ENCODE measurements around the gene TMCC1. TPM values are rescaled to one million over a fixed set of nuclear protein-coding genes. Genes with fewer than 3 reads are reported as not detected.

TMCC1 gene
- total RNA-seq: 52.5 and 54.0 TPM in 2 replicates
- long read RNA-seq, full-length matches to known transcripts: 1 of 43 reads
- long read RNA-seq, partial matches to known transcripts: 6 of 43 reads
- long read RNA-seq, other reads (novel, unspliced or antisense): 36 of 43 reads

GRCh38 chr3:129893581-129894070 is at the start of gene TMCC1:
TSS of gene TMCC1 (minus strand) at chr3:129893711.
- peak; percentile 80 for DNase-seq (ENCODE audit: low spot score, unreplicated experiment)
- peaks cover 8% of the 10 kb centered on the region for H3K9me3 Mint-ChIP-seq (ENCODE audit: low read depth)
- peak within 1 kb of the TSS; percentile 96 for H3K4me3 Mint-ChIP-seq (ENCODE audit: low read depth)
- no peak for TF ChIP-seq CTCF (IDR thresholded peaks at IDR 0.05; ENCODE audit: unreplicated experiment)
- no peaks in the 10 kb centered on the region for H3K27me3 Mint-ChIP-seq
- peak within 1 kb of the TSS; percentile 99 for H3K27ac Mint-ChIP-seq
- H3K4me1 Mint-ChIP-seq (ENCODE audit: low read depth): peaks cover 29% of the 10 kb centered on the region
- peaks cover 6% of the 10 kb centered on the region for H3K36me3 Mint-ChIP-seq (ENCODE audit: insufficient read depth)

- H3K4me1 Mint-ChIP-seq (ENCODE audit: low read depth): peaks cover 2% of the 10 kb centered on the region
- H3K4me3 Mint-ChIP-seq (ENCODE audit: low read depth): no peak overlapping the region
- H3K27me3 Mint-ChIP-seq: peaks cover 19% of the 10 kb centered on the region
- H3K27ac Mint-ChIP-seq: no peak overlapping the region
- H3K36me3 Mint-ChIP-seq (ENCODE audit: insufficient read depth): no peaks in the 10 kb centered on the region
- peaks cover 6% of the 10 kb centered on the region for H3K9me3 Mint-ChIP-seq (ENCODE audit: low read depth)
- DNase-seq (ENCODE audit: low spot score, unreplicated experiment): no peak
- no peak for TF ChIP-seq CTCF (IDR thresholded peaks at IDR 0.05; ENCODE audit: unreplicated experiment)
Observed at GRCh38 chr3:129943020-129943419, 49.5 kb upstream of the TMCC1 start.

GRCh38 chr3:129942296-129942695 is 48.8 kb upstream of the TMCC1 start:
- peak; percentile 84 for TF ChIP-seq CTCF (IDR thresholded peaks at IDR 0.05; ENCODE audit: unreplicated experiment)
- Mint-ChIP-seq H3K36me3 (ENCODE audit: insufficient read depth) (no peaks in the 10 kb centered on the region), H3K27me3 (peaks cover 15% of the 10 kb centered on the region), H3K4me3 (ENCODE audit: low read depth) (no peak overlapping the region), H3K9me3 (ENCODE audit: low read depth) (peaks cover 6% of the 10 kb centered on the region), H3K27ac (no peak overlapping the region), H3K4me1 (ENCODE audit: low read depth) (peaks cover 2% of the 10 kb centered on the region)
- peak; percentile 57 for DNase-seq (ENCODE audit: low spot score, unreplicated experiment)

GRCh38 chr3:129940086-129940485 is 46.6 kb upstream of the TMCC1 start:
- H3K4me3 Mint-ChIP-seq (ENCODE audit: low read depth): no peak overlapping the region
- H3K27ac Mint-ChIP-seq: no peak overlapping the region
- H3K9me3 Mint-ChIP-seq (ENCODE audit: low read depth): peaks cover 6% of the 10 kb centered on the region
- H3K27me3 Mint-ChIP-seq: peaks cover 13% of the 10 kb centered on the region
- H3K36me3 Mint-ChIP-seq (ENCODE audit: insufficient read depth): no peaks in the 10 kb centered on the region
- no peak for TF ChIP-seq CTCF (IDR thresholded peaks at IDR 0.05; ENCODE audit: unreplicated experiment)
- H3K4me1 Mint-ChIP-seq (ENCODE audit: low read depth): peaks cover 2% of the 10 kb centered on the region
- no peak for DNase-seq (ENCODE audit: low spot score, unreplicated experiment)

- TF ChIP-seq CTCF (IDR thresholded peaks at IDR 0.05; ENCODE audit: unreplicated experiment): no peak
- no peak for DNase-seq (ENCODE audit: low spot score, unreplicated experiment)
- peaks cover 2% of the 10 kb centered on the region for H3K4me1 Mint-ChIP-seq (ENCODE audit: low read depth)
- no peak overlapping the region for H3K4me3 Mint-ChIP-seq (ENCODE audit: low read depth)
- H3K27me3 Mint-ChIP-seq: peaks cover 19% of the 10 kb centered on the region
- H3K27ac Mint-ChIP-seq: no peak overlapping the region
- no peaks in the 10 kb centered on the region for H3K36me3 Mint-ChIP-seq (ENCODE audit: insufficient read depth)
- no peaks in the 10 kb centered on the region for H3K9me3 Mint-ChIP-seq (ENCODE audit: low read depth)
Observed at GRCh38 chr3:129938140-129938930, 44.8 kb upstream of the TMCC1 start.

Measured in progenitor cell of endocrine pancreas (in vitro differentiated cells).